Medulla oblongata (tissue), 1 donor: ENCODE results near the gene AGMAT.

ENCODE experiments used
- DNase-seq: peaks from one replicate; pipeline ENCODE4 v3.0.0-alpha.2; 2015; ENCODE audit errors: extremely low spot score

Gene AGMAT

GRCh38 chr1:15584489-15585363, at the start of gene AGMAT:
AGMAT (minus strand) TSS chr1:15585051; CDS start chr1:15584967, 84 bp downstream.
- DNase-seq = no peak

- DNase-seq = no peak
Observed at GRCh38 chr1:15633756-15634420, 49.0 kb upstream of the AGMAT start.

GRCh38 chr1:15628003-15628402, 43.2 kb upstream of the AGMAT start:
- DNase-seq = no peak

GRCh38 chr1:15627343-15627988, 42.6 kb upstream of the AGMAT start:
- peak; percentile 32 for DNase-seq

- DNase-seq = peak; percentile 67
Observed at GRCh38 chr1:15626269-15626950, 41.6 kb upstream of the AGMAT start.

- no peak for DNase-seq
Observed at GRCh38 chr1:15625056-15625917, 40.4 kb upstream of the AGMAT start.

- DNase-seq = no peak
Observed at GRCh38 chr1:15624133-15624714, 39.4 kb upstream of the AGMAT start.

GRCh38 chr1:15623435-15623834, 38.6 kb upstream of the AGMAT start:
- no peak for DNase-seq

- DNase-seq = no peak
Observed at GRCh38 chr1:15622712-15623373, 38.0 kb upstream of the AGMAT start.

GRCh38 chr1:15621975-15622374, 37.1 kb upstream of the AGMAT start:
- DNase-seq = no peak

- DNase-seq = no peak
Observed at GRCh38 chr1:15620902-15621682, 36.2 kb upstream of the AGMAT start.

GRCh38 chr1:15620155-15620545, 35.3 kb upstream of the AGMAT start:
- DNase-seq = no peak

- DNase-seq = no peak
Observed at GRCh38 chr1:15618655-15619525, 34.0 kb upstream of the AGMAT start.

- peak; percentile 59 for DNase-seq
Observed at GRCh38 chr1:15618077-15618654, 33.3 kb upstream of the AGMAT start.

- peak; percentile 99 for DNase-seq
Observed at GRCh38 chr1:15617173-15618076, 32.6 kb upstream of the AGMAT start, which contains the start of gene DDI2. DDI2 (plus strand) TSS chr1:15617458; CDS start chr1:15617671, 213 bp downstream.

GRCh38 chr1:15616373-15617172, 31.7 kb upstream of the AGMAT start:
- DNase-seq = peak; percentile 41
